Measurements from ENCODE around the gene AIF1L.
"Not testable (repeated sequence)": the region's sequence is repeated elsewhere in the genome, so short reads cannot be mapped to it uniquely, and the experiment has no call there.

Gene AIF1L

DNA sequence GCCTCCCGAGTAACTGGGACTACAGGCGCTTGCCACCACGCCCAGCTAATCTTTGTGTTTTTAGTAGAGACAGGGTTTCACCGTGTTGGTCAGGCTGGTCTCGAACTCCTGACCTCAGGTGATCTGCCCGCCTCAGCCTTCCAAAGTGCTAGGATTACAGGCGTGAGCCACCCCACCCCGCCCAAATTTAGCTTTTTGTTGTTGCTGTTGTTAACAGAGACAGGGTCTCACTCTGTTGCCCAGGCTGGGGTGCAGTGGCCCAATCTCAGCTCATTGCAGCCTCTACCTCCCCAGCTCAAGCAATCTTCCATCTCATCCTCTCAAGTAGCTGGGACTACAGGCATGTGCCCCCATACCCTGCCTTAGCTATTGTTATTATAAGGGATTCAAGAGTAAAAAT is 3.5 kb downstream of the AIF1L start:
- DNase-seq = not testable (repeated sequence)

DNA sequence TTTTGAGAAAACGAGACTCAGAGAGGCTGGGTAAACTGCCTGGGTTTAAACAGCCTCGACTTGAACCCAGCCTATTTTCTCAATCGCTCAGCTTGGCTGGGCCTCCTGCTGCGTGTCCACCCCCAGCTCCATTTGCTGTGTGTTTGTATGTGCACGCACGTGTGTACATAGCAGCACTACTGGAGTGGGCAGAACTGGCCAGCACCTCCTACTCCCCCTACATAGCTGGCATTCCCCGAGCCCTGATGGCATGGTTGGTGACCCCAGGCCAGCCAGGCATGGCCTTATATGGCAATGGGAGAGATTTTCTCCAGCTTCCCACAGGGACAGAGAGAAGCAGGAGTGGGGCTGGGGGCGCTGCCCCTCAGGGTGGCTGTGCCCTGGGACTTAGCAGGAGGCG is 4.1 kb downstream of the AIF1L start:
- DNase-seq = no peak

DNA sequence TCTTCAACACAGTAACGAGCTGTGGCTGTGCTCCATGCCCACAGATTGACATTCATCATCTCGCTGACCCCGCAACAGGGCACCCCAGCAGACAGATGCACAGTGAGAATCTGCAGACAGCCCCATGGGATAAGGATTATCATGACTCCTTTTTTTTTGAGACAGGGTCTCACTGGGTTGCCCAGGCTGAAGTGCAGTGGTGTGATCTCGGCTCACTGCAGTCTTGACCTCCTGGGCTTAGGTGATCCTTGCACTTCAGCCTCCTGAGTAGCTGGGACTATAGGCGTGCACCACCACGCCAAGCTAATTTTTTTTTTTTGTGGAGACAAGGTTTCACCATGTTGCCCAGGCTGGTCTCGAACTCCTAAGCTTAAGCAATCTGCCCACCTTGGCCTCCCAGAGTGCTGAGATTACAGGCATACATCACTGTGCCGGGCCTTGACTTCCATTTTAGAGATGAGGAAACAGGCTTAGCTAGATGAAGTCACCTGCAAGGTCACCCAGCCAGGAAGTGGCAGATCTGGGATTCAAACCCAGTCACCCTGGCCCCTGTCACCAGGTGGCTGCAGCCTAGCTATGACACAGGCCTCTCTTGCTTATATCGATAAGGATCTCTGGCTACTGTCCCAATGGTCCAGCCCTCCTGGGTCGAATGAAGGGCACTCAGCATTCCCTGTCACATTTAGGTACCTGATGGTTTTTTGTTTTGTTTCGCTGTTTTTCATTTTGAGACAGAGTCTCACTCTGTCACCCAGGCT is 5.1 kb downstream of the AIF1L start:
- DNase-seq = no peak

DNA sequence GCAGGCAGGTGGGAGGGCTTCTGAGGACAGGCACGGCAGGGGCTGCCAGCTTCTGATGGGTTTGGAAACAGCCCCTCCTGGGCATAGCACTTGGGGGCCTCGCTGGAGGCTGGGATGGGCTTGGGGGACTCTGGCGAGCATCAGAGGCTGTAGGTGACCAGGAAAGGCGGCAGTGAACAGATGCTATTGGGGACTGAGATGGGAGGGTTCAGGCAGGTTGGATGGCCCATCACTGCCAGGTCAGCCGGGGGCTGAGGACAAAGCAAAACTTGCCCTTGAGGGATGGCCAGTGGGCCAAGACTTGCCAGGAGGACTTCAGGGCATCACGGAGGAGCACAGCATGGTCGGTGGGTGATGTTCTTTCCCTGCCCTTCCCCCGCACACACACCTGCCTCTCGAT is 6.7 kb downstream of the AIF1L start:
- DNase-seq = no peak

DNA sequence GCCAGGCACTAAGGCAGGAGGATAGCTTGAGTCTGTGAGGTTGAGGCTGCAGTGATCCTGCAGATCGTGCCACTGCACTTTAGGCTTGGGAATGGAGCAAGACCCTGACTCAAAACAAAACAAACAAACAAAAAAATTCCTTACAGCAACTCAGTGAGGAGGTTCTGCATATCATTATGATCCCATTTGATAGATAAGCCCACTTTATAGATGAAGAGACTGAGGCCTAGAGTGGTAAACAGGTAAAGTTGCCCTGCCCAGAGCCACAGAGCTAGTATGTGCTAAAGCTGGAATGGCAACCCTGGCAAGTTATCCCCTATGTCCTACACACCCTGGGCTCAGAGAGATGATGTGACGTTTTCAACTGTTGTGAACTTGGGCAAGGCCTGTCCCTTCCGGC is 7.2 kb downstream of the AIF1L start:
- no peak for DNase-seq

DNA sequence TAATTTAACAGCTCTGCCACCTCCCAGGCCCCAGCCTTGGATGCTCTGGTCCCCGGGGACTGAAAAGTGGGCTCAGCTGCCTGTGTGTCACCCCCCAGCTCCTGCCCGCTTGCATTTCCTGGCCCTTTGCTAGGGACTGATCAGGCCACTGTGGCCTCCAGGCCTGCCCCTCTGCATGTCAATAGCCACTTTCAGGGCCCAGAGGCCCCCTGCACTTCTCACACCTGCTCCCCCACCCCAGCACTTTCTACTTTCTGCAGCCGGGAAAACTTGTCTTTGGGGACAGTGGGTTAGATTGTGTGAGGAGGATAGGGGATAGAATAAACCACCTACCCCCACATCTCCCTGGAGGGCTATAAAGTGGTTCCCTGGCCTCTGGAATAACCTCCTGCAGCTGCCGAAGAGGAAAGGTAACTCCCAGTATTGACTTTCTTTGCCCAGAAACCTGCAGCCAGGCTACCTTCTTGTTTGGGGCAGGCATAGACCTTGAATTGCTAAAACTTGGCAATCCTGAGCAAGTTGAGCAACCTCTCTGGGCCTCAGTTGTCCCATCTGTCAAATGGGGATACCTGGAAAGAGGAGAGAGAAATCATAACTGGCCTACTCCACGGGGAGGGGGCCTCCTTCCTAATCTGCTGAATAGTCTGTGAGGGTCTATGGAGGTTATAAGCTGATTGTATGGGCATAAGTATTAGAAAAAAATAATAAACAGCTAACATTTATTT is 7.8 kb downstream of the AIF1L start:
- DNase-seq = no peak

DNA sequence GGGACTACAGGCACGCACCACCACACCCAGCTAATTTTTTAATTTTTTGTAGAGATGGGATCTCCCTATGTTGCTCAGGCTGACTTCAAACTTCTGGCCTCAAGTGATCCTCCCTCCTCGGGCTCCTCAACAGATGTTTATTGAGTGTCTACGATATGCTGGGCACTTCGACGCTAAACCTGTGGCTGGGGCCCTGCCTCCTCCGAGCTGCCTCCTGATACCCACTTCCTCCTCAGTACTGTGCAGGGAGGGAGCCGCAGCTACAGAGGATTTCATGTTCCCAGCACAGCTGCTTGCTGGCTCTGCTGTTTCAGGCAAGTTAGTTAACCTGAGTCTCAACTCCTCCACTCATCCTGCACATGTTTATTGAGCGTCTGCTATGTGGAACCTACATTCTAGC is 9.6 kb downstream of the AIF1L start:
- no peak for DNase-seq

DNA sequence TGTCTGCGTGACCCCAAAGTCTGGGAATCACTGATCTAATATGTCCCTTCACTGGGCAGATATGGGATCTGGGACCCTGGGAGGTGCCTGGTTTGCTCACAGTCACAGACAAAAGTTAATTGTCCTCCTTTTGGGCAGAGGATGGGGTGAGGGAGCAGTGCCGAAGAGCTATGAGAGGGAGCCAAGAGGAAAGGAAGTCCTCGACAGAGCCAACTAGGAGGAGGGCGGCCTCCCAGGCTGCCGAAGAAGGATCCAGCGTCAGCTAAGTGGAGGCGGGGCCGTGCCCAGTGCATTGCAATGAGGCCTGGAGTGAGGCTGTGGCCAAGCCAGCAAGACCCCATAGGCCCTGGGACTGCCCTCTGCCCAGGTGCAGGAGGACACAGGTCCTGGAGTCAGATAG is 11.4 kb downstream of the AIF1L start:
- DNase-seq = no peak

DNA sequence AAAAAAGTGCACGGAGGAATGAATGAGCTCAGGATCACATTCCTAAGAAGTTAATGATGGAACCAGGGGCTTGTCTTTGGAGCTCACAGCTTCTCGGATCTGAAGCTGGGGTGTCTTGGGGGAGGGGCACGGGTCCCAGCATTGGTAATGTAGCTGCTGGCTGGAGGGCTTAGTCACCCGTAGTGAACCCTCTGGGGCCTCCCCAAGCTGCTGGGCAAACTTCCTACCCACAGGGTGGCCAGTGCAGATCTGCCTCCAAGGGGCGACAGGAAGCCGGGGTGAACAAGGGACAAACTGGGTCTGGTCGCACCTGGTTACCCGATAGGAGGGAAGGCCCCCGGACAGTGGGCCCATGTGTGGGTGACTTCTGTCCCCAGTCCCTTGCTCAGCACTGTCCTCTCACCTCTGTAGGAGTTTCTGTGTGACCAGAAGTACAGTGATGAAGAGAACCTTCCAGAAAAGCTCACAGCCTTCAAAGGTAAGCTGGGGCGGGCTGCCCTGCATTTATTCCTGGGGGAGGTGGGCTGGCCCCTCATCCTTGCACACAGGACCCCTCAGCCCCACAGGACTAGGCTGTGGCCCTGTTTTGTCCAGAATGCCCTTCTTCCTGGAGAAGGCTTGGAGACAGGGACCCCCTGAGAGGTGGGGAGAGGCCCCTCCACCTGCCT is 15.0 kb downstream of the AIF1L start:
- DNase-seq = no peak

DNA sequence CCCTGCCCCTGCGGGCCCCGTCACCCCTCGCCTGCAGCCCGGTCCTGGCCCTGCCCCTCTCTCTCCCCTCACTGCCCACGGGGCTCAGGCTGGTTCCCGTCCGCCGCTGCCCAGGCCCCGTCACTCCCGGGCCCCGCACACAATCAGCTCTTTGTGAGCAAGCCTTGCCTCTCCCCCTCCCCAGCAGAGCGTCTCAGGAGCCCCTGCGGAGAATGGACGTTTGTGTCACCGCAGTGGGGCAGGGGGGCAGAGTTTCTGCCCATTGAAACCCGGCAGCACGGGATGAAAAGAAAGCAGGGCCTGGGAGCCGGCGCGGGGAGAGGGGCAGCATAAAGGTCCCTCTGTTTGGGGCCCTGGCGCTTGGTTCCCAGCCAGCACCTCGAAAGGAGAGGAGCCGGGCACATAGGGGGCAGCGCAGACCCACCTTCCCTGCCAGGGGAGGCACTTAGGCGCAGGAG is 15.6 kb downstream of the AIF1L start:
- no peak for DNase-seq

DNA sequence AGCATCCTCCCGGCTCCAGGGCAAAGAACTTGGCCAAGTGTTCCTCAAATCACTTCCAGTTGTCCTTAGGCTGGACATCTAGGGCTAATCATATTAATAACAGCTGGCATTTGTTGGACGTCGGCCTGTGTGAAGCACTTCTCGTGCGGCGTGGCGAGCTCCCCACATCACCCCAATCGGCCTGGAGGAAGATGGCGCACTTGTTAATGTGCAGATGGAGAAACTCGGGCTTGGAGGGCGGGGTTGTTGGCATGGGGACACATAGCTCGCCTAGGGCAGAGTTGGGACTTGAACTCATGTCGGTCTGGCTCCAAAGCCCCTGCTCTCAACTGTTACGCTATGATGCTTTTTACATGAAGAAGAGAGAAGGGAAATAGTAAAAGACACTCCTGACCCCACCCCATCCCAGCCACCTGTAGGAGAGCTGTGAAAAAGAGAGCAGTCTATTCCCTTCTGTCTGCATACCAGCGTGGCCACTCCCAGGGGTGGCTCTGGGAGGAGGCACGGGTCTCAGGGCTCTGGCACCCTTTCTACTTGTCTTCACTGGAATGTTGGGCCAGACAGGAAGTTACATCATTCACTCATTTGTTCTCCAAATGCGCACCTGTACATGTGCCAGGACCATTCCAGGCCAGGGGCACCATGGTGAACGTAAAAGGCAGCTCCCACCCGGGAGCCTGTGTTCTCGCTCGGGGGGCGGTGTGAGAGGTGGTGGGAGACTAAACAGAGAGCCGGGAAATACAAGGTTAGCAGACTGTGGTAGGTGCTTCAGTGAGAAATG is 16.2 kb downstream of the AIF1L start:
- DNase-seq = no peak

DNA sequence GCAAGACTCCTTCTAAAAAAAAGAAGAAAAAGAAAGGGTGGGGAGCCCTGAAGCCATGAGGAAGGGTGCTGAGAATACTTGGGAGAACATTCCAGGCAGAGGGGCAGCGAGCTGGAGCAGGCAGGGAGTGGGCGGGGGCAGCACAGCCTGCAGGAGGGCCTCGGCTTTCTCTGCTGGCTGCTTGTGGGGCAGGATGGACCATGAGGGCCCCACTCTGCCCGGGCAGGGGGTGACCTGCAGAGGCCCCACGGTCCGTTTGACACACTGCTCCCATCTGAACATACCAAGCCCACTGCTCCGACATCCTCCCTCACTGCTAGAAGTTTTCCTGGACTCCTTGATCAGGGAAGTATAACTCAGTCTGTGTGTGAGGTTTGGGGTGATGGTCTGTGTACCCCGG is 17.3 kb downstream of the AIF1L start:
- no peak for DNase-seq

GRCh38 chr9:131114084-131114535 is 17.8 kb downstream of the AIF1L start:
- no peak for DNase-seq

- DNase-seq = not testable (repeated sequence)
Measured at GRCh38 chr9:131115360-131115742, 19.0 kb downstream of the AIF1L start.

DNA sequence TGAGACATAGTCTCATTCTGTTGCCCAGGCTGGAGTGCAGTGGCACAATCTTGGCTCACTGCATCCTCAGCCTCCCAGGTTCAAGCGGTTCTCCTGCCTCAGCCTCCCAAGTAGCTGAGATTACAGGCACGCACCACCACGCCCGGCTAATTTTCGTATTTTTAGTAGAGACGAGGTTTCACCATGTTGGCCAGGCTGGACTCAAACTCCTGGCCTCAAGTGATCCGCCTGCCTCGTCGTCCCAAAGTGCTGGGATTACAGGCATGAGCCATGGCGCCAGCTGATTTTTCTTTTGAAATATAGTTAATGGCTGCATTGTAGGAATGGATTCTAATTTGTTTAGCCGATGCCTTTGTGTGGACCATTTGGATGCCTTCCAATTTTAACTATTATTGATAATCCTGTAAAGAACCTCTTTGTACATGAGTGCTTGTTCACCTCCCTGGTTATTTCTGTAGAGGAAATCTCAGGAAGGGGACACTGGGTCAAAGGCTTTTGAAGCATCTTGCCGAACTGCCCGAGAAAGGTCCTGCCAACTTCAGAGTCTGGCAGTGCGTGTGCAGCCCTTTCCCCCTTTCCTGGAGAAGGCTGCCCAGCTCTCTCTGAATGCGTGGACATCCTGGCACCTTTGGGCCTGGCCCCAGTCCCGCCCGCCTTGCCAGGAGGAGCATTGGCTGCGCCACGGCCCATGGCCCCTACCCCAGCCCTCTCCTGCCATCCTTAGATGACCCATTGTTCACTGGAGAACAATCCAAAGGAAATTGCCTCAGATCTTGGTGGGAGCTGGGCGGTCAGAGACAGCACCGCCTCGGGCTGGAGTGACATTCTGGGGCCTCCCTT is 20.2 kb downstream of the AIF1L start:
- DNase-seq = peak in 1 of 2 experiments; percentile 5

GRCh38 chr9:131117121-131117761 is 20.9 kb downstream of the AIF1L start:
- no peak for DNase-seq

- no peak for DNase-seq
Measured at GRCh38 chr9:131117762-131118145, 21.4 kb downstream of the AIF1L start.

DNA sequence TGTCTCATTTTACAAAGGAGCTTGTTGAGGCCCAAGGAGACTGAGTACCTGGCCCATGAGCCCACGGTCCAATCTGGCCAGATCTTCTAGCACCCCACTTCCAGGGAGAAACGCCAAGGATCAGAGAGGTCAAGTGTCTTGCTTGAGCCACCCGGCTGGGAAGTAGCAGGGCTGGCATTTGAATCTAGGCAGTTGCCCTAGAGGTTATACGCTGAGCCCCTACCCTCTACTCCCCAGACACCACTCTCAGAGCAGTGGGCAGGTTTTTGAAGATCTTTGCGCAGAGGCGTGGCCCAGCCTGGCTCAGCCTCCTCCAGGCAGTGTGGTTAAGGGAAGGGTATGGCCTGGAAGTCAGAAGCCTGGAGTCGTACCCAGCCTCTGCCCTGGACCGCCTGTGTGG is 23.3 kb downstream of the AIF1L start:
- no peak for DNase-seq

- no peak for DNase-seq
Measured at GRCh38 chr9:131120620-131121228, 24.4 kb downstream of the AIF1L start.

GRCh38 chr9:131121346-131121745 is 25.0 kb downstream of the AIF1L start:
- no peak for DNase-seq

- DNase-seq = no peak
Measured at GRCh38 chr9:131122158-131122557, 25.8 kb downstream of the AIF1L start.

Measured in cerebellar nuclear complex (tissue), 1 donor.